ENCODE results near the gene FZR1.
"Not testable (repeated sequence)": the region's sequence is repeated elsewhere in the genome, so short reads cannot be mapped to it uniquely, and the experiment has no call there.

The FZR1 gene

DNA sequence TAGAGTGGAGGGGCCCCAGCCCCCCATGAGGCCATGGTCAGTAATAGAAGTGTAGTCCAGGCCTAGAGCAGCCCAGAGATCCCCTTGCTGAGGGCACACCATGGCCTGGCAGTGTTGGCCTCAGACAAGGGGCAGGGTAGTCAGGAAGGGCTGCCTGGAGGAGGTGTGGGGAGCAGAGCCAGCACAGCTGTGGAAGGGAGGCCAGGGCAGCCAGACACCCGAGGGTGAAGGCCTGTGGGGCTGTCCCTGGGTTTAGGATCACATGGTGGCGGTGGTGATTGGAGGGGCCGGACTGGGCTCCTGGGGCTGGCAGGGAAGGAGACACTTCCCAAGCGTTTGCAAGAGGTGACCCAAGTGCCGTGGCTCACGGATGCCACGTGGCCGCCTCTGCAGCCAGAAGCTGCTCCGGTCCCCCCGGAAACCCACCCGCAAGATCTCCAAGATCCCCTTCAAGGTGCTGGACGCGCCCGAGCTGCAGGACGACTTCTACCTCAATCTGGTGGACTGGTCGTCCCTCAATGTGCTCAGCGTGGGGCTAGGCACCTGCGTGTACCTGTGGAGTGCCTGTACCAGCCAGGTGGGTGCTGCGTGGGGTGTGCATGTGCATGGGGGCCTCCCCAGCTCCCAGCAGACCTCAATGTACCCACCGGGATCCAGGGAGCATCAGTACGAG lies 21.3 kb downstream of the FZR1 start:
- DNase-seq: no peak
- no peak overlapping the region for H3K9ac ChIP-seq (ENCODE audit: low read length)
- H2BK120ac ChIP-seq (ENCODE audit: low read depth, low read length): no peak overlapping the region
- H4K8ac ChIP-seq (ENCODE audit: low read depth, low read length): no peak overlapping the region
- H3K56ac ChIP-seq (ENCODE audit: low read length): no peak overlapping the region
- H3K27ac ChIP-seq (ENCODE audit: low read depth, low read length): no peak overlapping the region
- no peak overlapping the region for H3K23ac ChIP-seq (ENCODE audit: low read length)
- H3K4ac ChIP-seq (ENCODE audit: low read depth, low read length): no peak overlapping the region
- H3K4me1 ChIP-seq (ENCODE audit: control insufficient read depth, low read depth, low read length): no peaks in the 10 kb centered on the region
- H2AK5ac ChIP-seq (ENCODE audit: low read length): no peak overlapping the region
- H3K36me3 ChIP-seq (ENCODE audit: control insufficient read depth, insufficient read depth, low read length): peaks cover 6% of the 10 kb centered on the region
- H3K4me2 ChIP-seq (ENCODE audit: low read length): no peak overlapping the region
- no peak overlapping the region for H2BK5ac ChIP-seq (ENCODE audit: low read length)
- no peaks in the 10 kb centered on the region for H3K27me3 ChIP-seq (ENCODE audit: insufficient read depth, low read length, poor library complexity)
- no CpG with 5 or more reads among the region's 21 CpGs for WGBS (ENCODE audit: extremely low coverage, insufficient coverage, low lambda C conversion rate)
- H3K79me2 ChIP-seq (ENCODE audit: control insufficient read depth, insufficient read depth, low read length): no peaks in the 10 kb centered on the region
- H3K79me1 ChIP-seq (ENCODE audit: low read length): no peaks in the 10 kb centered on the region
- H3K18ac ChIP-seq (ENCODE audit: low read length): no peak overlapping the region
- no peak overlapping the region for H4K5ac ChIP-seq (ENCODE audit: low read length)
- no peak overlapping the region for H2BK15ac ChIP-seq (replicated peaks; ENCODE audit: low read depth)
- no peak overlapping the region for H3K4me3 ChIP-seq (ENCODE audit: low read length)

DNA sequence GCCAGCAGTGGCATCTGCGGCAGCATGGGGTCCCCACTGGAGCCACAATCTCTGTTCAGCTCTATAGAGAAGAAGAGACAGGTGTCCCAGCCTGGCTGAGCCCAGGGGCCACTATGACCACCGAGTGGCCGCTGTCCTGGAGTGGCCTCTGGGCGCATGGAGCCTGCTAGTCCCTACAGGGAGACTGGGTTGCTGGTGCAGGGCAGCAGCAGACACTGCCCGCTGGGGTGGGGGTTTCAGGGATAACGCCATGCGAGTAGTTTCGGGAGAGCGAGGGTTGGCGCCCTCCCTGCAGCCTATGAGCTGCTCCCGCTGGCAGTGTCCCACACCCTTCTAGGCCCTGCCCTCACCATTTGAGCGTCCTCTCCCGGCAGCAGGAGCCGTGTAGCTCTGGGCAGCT lies 22.0 kb downstream of the FZR1 start:
- Histone ChIP-seq H3K4me1 (ENCODE audit: control insufficient read depth, low read depth, low read length) (no peaks in the 10 kb centered on the region), H3K56ac (ENCODE audit: low read length) (no peak overlapping the region), H2BK120ac (ENCODE audit: low read depth, low read length) (no peak overlapping the region), H3K4me2 (ENCODE audit: low read length) (no peak overlapping the region), H4K8ac (ENCODE audit: low read depth, low read length) (no peak overlapping the region), H3K27me3 (ENCODE audit: insufficient read depth, low read length, poor library complexity) (no peaks in the 10 kb centered on the region), H3K4me3 (ENCODE audit: low read length) (no peak overlapping the region), H2BK15ac (replicated peaks; ENCODE audit: low read depth) (no peak overlapping the region), H4K5ac (ENCODE audit: low read length) (no peak overlapping the region), H3K36me3 (ENCODE audit: control insufficient read depth, insufficient read depth, low read length) (peaks cover 6% of the 10 kb centered on the region), H3K4ac (ENCODE audit: low read depth, low read length) (no peak overlapping the region), H3K79me1 (ENCODE audit: low read length) (no peaks in the 10 kb centered on the region), H3K79me2 (ENCODE audit: control insufficient read depth, insufficient read depth, low read length) (no peaks in the 10 kb centered on the region), H3K23ac (ENCODE audit: low read length) (no peak overlapping the region), H3K27ac (ENCODE audit: low read depth, low read length) (no peak overlapping the region), H2AK5ac (ENCODE audit: low read length) (no peak overlapping the region), H3K9ac (ENCODE audit: low read length) (no peak overlapping the region), H3K18ac (ENCODE audit: low read length) (no peak overlapping the region), H2BK5ac (ENCODE audit: low read length) (no peak overlapping the region)
- WGBS (ENCODE audit: extremely low coverage, insufficient coverage, low lambda C conversion rate): no CpG with 5 or more reads among the region's 14 CpGs
- no peak for DNase-seq

- H3K4me2 ChIP-seq (ENCODE audit: low read length): no peak overlapping the region
- H3K27ac ChIP-seq (ENCODE audit: low read depth, low read length): no peak overlapping the region
- H2BK120ac ChIP-seq (ENCODE audit: low read depth, low read length): no peak overlapping the region
- no peak overlapping the region for H4K5ac ChIP-seq (ENCODE audit: low read length)
- no peak overlapping the region for H2BK5ac ChIP-seq (ENCODE audit: low read length)
- H2AK5ac ChIP-seq (ENCODE audit: low read length): no peak overlapping the region
- H3K56ac ChIP-seq (ENCODE audit: low read length): no peak overlapping the region
- H3K9ac ChIP-seq (ENCODE audit: low read length): no peak overlapping the region
- no peak overlapping the region for H3K18ac ChIP-seq (ENCODE audit: low read length)
- H3K23ac ChIP-seq (ENCODE audit: low read length): no peak overlapping the region
- H3K4me3 ChIP-seq (ENCODE audit: low read length): no peak overlapping the region
- H2BK15ac ChIP-seq (replicated peaks; ENCODE audit: low read depth): no peak overlapping the region
- no CpG with 5 or more reads among the region's 20 CpGs for WGBS (ENCODE audit: extremely low coverage, insufficient coverage, low lambda C conversion rate)
- no peak overlapping the region for H4K8ac ChIP-seq (ENCODE audit: low read depth, low read length)
- no peaks in the 10 kb centered on the region for H3K79me2 ChIP-seq (ENCODE audit: control insufficient read depth, insufficient read depth, low read length)
- H3K4ac ChIP-seq (ENCODE audit: low read depth, low read length): no peak overlapping the region
- DNase-seq: no peak
- no peaks in the 10 kb centered on the region for H3K27me3 ChIP-seq (ENCODE audit: insufficient read depth, low read length, poor library complexity)
- H3K36me3 ChIP-seq (ENCODE audit: control insufficient read depth, insufficient read depth, low read length): peaks cover 9% of the 10 kb centered on the region
- no peaks in the 10 kb centered on the region for H3K4me1 ChIP-seq (ENCODE audit: control insufficient read depth, low read depth, low read length)
- no peaks in the 10 kb centered on the region for H3K79me1 ChIP-seq (ENCODE audit: low read length)
These were observed 22.6 kb downstream of the FZR1 start for GRCh38 chr19:3528539-3529211.

- H3K4me3 ChIP-seq (ENCODE audit: low read length); H3K18ac ChIP-seq (ENCODE audit: low read length); H3K36me3 ChIP-seq (ENCODE audit: control insufficient read depth, insufficient read depth, low read length); H4K8ac ChIP-seq (ENCODE audit: low read depth, low read length); H3K79me1 ChIP-seq (ENCODE audit: low read length); H2BK15ac ChIP-seq (replicated peaks; ENCODE audit: low read depth); H3K56ac ChIP-seq (ENCODE audit: low read length); H3K27ac ChIP-seq (ENCODE audit: low read depth, low read length); DNase-seq; H3K4me2 ChIP-seq (ENCODE audit: low read length); H3K27me3 ChIP-seq (ENCODE audit: insufficient read depth, low read length, poor library complexity); H3K9ac ChIP-seq (ENCODE audit: low read length); H4K5ac ChIP-seq (ENCODE audit: low read length); H2BK5ac ChIP-seq (ENCODE audit: low read length); H3K4ac ChIP-seq (ENCODE audit: low read depth, low read length); H3K23ac ChIP-seq (ENCODE audit: low read length); H2AK5ac ChIP-seq (ENCODE audit: low read length); H3K79me2 ChIP-seq (ENCODE audit: control insufficient read depth, insufficient read depth, low read length); H3K4me1 ChIP-seq (ENCODE audit: control insufficient read depth, low read depth, low read length); H2BK120ac ChIP-seq (ENCODE audit: low read depth, low read length): not testable (repeated sequence)
- WGBS (ENCODE audit: extremely low coverage, insufficient coverage, low lambda C conversion rate): no CpG with 5 or more reads among the region's 7 CpGs
These were observed 23.2 kb downstream of the FZR1 start for GRCh38 chr19:3529299-3529698.

- Histone ChIP-seq H3K4me1 (ENCODE audit: control insufficient read depth, low read depth, low read length) (no peaks in the 10 kb centered on the region), H3K9ac (ENCODE audit: low read length) (no peak overlapping the region), H3K79me2 (ENCODE audit: control insufficient read depth, insufficient read depth, low read length) (no peaks in the 10 kb centered on the region), H3K4me2 (ENCODE audit: low read length) (no peak overlapping the region), H3K4me3 (ENCODE audit: low read length) (no peak overlapping the region), H4K8ac (ENCODE audit: low read depth, low read length) (no peak overlapping the region), H2AK5ac (ENCODE audit: low read length) (no peak overlapping the region), H2BK5ac (ENCODE audit: low read length) (no peak overlapping the region), H3K56ac (ENCODE audit: low read length) (no peak overlapping the region), H3K27ac (ENCODE audit: low read depth, low read length) (no peak overlapping the region), H3K4ac (ENCODE audit: low read depth, low read length) (no peak overlapping the region), H3K23ac (ENCODE audit: low read length) (no peak overlapping the region), H3K27me3 (ENCODE audit: insufficient read depth, low read length, poor library complexity) (no peaks in the 10 kb centered on the region), H3K36me3 (ENCODE audit: control insufficient read depth, insufficient read depth, low read length) (peaks cover 10% of the 10 kb centered on the region), H2BK15ac (replicated peaks; ENCODE audit: low read depth) (no peak overlapping the region), H3K18ac (ENCODE audit: low read length) (no peak overlapping the region), H2BK120ac (ENCODE audit: low read depth, low read length) (no peak overlapping the region), H3K79me1 (ENCODE audit: low read length) (no peaks in the 10 kb centered on the region), H4K5ac (ENCODE audit: low read length) (no peak overlapping the region)
- WGBS (ENCODE audit: extremely low coverage, insufficient coverage, low lambda C conversion rate): no CpG with 5 or more reads among the region's 12 CpGs
- no peak for DNase-seq
These were observed 24.3 kb downstream of the FZR1 start for GRCh38 chr19:3530389-3530788.

DNA sequence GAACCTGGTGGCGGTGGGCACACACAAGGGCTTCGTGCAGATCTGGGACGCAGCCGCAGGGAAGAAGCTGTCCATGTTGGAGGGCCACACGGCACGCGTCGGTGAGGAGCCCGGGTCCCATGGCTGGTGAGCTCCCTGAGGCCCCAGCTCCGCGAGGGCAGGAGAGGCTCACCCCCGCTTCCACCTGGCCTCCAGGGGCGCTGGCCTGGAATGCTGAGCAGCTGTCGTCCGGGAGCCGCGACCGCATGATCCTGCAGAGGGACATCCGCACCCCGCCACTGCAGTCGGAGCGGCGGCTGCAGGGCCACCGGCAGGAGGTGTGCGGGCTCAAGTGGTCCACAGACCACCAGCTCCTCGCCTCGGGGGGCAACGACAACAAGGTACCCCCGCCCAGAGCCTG lies 25.6 kb downstream of the FZR1 start:
- no peak overlapping the region for H3K56ac ChIP-seq (ENCODE audit: low read length)
- no peak overlapping the region for H3K18ac ChIP-seq (ENCODE audit: low read length)
- no peaks in the 10 kb centered on the region for H3K4me1 ChIP-seq (ENCODE audit: control insufficient read depth, low read depth, low read length)
- DNase-seq: no peak
- no peak overlapping the region for H2BK5ac ChIP-seq (ENCODE audit: low read length)
- no peak overlapping the region for H3K4ac ChIP-seq (ENCODE audit: low read depth, low read length)
- H2BK120ac ChIP-seq (ENCODE audit: low read depth, low read length): no peak overlapping the region
- no peak overlapping the region for H3K4me2 ChIP-seq (ENCODE audit: low read length)
- no peak overlapping the region for H4K5ac ChIP-seq (ENCODE audit: low read length)
- no peak overlapping the region for H3K23ac ChIP-seq (ENCODE audit: low read length)
- no peak overlapping the region for H4K8ac ChIP-seq (ENCODE audit: low read depth, low read length)
- no peak overlapping the region for H3K27ac ChIP-seq (ENCODE audit: low read depth, low read length)
- no peak overlapping the region for H3K4me3 ChIP-seq (ENCODE audit: low read length)
- H3K79me2 ChIP-seq (ENCODE audit: control insufficient read depth, insufficient read depth, low read length): no peaks in the 10 kb centered on the region
- no peaks in the 10 kb centered on the region for H3K79me1 ChIP-seq (ENCODE audit: low read length)
- peaks cover 13% of the 10 kb centered on the region for H3K36me3 ChIP-seq (ENCODE audit: control insufficient read depth, insufficient read depth, low read length)
- WGBS (ENCODE audit: extremely low coverage, insufficient coverage, low lambda C conversion rate): no CpG with 5 or more reads among the region's 29 CpGs
- H2AK5ac ChIP-seq (ENCODE audit: low read length): no peak overlapping the region
- no peaks in the 10 kb centered on the region for H3K27me3 ChIP-seq (ENCODE audit: insufficient read depth, low read length, poor library complexity)
- H3K9ac ChIP-seq (ENCODE audit: low read length): no peak overlapping the region
- no peak overlapping the region for H2BK15ac ChIP-seq (replicated peaks; ENCODE audit: low read depth)

All from mesendoderm (in vitro differentiated cells).